NCI-H1092 treated with DMSO at 0.1 percent for 48 hours (cell line): ENCODE data around the gene RBBP5.

ENCODE experiments used
- DNase-seq: peaks from one replicate; lab custom pipeline; 2025; lab: John Stamatoyannopoulos, UW

Gene RBBP5

DNA sequence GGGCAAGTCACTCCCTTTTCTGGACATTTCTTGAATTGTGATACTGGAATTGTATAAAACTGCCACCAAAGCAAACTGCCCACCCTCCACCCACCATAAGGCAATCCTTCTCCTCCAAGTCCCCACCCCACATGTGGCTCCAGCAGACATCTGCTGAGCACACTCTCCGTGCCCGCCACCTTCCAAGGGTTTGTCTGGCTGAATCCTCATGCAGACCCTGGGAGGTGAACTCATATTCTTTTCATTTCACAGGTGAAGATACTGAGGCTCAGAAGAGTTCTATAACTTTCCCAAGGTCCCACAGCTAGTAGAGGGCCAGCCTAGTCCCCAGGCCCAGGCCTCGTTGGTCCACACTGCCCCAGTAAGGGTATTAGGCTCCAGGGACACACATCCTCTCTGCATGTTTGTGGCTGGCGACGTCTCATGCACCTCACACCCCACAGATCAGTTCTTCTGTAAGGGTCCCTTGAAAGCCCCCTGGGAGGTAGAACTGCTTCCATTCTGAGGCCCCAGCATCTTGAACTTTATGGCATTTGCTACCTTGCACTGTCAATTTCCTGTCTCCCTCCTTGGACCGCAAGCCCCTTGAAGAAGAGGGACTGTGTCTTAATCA lies 64.7 kb downstream of the RBBP5 start:
- no peak for DNase-seq

DNA sequence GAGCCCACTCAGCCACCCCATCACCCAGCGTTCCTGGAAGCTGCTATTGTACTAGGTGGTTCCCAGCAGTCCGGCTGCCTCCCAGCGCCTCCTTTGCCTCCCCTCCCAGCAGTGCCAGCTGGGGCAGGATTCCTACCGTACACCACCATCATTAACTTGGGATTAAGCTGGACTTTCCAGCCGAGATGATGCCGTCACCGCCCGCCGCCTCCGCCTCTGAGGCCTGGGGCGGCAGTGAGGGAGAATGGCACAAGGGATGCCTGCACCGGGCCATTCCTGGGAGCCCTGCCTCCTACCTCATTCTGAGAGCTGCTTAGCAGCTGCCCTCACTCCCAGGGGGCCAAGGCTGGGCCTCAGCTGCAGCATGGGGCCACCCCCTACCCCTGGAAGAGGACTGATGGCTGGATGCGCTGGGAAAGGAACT lies 65.6 kb downstream of the RBBP5 start:
- no peak for DNase-seq

DNA sequence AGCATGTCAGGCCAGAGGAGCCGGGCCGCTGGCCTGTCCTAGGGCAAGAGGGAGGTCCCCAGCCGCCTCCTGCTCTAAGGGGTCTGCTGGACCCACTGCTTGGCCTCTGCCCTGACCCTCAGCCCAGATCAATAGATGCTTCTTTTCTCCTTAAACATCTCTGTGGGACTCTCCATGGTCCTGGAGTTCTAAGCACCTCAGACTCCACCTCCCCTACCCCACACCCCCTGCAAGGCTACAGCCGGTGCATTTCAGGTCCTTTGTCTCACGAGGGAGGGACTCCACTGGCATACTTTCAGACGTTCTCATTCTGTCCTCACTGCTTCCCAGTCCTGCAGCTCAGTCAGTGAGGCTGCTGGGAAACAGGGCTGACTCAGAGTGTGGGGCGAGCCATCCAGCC lies 67.8 kb downstream of the RBBP5 start:
- no peak for DNase-seq

- no peak for DNase-seq
Measured at GRCh38 chr1:205053296-205053695, 68.5 kb downstream of the RBBP5 start.

DNA sequence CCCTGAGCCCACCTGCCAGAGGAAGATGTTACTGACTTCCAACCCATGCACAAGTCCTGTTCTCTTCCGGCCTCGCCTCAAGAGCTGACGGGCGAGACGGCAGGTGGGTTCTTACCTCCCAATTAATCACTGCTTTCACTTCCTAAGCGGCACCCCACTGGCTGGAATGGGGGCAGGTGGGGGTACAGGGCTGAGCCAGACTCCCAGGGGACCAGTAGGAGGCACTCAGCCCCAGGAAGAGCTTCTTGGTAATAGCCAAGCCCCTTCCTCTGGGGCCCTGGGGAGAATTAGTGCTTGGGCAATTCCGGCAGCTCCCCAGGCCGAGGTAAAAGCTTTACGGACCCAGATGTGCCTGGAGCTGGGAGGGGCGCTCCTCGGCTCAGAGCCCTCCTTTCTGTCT lies 69.1 kb downstream of the RBBP5 start:
- no peak for DNase-seq

DNA sequence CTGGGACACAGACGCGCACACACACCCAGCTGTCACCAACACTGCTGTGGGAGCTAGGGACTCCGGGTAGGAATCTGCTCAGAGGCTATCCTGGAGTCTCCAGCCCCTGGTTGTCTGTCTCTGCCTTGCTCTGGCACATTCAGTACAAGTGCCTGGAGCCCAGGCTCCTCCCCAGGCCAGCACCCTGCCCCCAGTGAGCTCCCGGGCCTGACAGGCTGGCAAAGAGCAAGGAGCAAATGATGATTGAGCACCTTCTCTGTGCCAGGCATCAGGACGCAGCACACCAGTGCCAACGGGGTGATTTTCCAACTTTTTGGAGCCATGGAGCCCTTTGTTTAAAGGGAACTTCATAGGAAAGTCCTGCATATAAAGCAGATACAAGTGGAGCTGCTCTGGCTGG lies 72.3 kb downstream of the RBBP5 start:
- no peak for DNase-seq

DNA sequence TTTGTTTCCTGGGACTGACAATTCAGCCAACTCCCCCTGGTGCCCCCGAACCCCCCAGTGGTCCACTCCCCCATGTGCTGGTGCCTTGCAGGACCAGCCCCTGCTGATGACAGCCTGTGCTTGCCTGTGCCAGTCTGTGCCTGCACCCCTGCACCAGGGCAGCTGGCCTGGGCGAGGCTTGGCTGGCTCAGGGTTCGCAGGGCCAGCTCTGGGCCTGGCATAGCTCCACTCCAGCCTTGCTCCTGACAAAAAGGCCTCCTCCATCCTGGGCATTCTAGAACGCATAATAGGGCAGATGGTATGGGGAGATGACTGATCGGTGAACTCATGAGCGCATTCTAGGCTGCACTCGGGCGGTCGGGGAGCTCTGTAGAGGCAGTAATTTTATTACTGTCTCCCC lies 73.4 kb downstream of the RBBP5 start:
- no peak for DNase-seq

- DNase-seq = no peak
Measured at GRCh38 chr1:205047764-205048231, 74.0 kb downstream of the RBBP5 start.

DNA sequence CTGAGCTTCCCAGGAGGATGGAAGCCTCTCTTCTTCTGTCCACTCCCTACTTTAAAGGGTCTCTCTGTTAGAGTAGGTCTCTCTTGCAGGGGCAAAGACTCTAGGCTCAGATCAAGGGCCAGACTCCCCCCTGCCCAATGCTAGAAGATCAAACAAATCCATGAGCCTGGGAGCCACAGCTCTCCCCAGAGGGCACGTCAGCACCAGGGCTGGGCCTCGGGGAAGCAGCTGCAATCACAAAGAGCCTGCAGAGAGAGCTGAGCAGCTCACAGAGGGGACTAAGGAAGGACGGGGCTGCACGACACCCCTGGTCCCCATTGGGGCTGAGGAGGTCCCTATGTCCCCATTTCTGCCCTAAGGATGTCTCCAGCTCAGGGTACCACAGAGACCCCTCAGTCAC lies 74.9 kb downstream of the RBBP5 start:
- DNase-seq = no peak

GRCh38 chr1:205045146-205045545 lies 76.6 kb downstream of the RBBP5 start:
- no peak for DNase-seq

DNA sequence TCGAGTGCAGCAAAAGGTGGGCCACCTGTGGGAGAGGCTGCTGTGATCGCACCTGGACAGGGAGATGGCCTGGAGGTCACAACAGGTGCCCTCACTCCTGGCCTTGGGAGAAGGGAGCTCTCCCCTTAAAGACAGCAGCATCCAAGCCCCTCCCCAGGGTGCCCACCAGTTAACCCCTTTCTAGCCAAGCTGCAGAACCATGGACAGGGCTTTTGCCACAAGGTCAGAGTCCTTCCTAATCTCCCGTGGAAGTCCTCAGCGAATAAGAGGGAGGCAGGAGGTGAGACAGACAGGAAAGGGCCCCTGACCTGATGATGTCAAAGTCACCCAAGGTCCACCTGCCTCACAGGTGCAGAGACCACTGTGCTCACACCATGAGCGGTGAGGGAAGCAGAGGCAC lies 77.0 kb downstream of the RBBP5 start:
- no peak for DNase-seq

DNA sequence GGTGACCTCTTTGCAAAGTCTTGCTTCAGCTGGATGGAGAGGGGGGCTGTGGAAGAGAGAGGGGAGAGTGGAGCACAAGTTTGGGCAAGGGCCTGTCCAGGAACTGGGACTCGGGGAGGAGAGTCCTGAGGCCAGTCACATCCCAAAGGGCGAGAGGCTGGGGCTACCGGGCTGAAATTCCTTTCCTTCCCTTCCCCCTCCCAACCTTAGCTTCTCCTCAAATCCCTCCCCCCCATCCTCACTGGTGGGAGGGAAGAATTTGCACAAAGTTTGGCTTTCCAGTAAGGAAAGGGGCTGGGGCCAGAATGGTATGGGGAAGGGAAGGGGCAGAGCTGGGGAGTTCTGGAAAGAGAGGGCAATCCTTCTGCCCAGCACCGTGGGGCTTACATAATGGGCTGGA lies 77.9 kb downstream of the RBBP5 start:
- no peak for DNase-seq

- no peak for DNase-seq
Measured at GRCh38 chr1:205042911-205043806, 78.6 kb downstream of the RBBP5 start, which contains the start of gene CNTN2. TSS of gene CNTN2 (plus strand) at chr1:205043212. CDS start at chr1:205053186, 9,974 bp downstream.

DNA sequence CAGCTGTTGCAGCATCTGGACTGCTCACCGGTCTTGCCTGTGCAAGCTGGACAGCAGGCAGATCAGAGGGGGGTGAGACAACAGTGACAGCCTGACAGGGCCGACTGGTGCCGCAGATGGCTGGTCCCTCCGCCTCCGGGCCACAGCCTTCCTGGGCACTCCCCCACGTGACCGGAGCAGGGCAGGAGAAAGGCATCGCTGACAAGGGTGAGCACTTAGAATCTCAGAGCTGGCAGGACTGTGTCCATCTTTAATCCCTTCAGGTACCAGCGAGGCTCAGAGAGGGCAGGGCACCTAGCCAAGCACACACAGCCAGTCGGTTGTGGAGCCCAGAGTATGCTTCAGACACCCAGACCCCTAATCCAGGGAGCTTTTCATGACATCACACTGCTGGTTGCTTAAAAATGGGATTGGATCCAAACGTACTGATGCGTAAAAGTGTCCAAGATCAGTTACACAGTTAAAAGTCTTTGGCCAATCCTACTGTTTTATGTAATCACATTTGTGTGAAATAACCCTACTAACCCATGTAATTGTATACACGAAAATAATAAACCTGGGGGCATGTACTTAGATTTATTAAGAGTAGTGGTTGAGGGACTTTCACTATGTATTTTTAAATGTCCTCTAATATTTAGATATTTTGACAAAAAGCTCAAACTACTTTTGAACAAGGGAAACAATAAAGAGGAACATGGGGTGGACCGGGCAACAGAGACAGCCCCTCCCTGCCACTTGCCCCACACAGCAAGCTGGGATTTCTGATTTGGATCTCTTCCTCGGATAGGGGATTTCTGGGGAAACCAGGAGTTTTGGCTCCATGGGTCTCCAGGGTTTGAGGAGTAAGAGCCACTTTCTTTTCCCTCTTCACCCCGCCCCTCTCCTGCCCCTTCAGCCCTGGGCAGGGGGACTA lies 79.5 kb downstream of the RBBP5 start:
- no peak for DNase-seq

- DNase-seq = no peak
Measured at GRCh38 chr1:205041001-205041715, 80.6 kb downstream of the RBBP5 start.

DNA sequence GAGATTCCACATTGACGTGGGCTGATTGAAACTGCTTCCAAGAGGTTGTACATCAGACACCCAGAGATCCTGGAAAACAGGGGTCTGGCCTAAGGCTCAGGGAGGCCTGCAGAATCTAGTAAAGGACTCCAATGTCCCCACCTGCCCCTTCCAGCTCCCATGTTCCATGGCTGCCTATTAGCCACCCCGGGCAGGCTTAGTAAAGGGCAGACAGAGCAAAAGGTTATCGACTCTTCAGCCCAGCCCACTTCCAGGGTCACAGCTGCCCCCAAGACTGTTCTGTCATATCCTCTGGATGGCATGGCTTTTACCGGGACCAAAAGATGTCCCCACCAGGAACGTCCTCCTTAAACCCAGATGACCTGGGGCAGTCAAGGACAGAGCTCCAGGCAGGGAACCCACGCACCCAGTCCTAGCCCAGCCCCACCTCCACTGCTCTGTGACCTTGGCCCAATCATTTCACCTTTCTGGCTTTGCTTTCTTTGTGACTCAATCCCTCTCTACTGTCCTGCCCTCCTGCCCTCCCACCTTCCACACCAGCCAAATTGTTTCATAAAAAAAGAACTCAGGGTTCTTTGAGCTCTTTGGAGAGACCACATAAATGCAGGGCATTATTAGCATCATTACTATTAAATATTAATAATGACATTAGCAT lies 83.5 kb downstream of the RBBP5 start:
- DNase-seq = no peak

GRCh38 chr1:205037539-205037938 lies 84.2 kb downstream of the RBBP5 start:
- DNase-seq = no peak
